Muscle of leg (tissue), 11 donors: ENCODE data around the gene CRAMP1. TPM values are rescaled to one million over a fixed set of nuclear protein-coding genes. Genes with fewer than 3 reads are reported as not detected.
"Not testable (repeated sequence)": the region's sequence is repeated elsewhere in the genome, so short reads cannot be mapped to it uniquely, and the experiment has no call there.

Experiments
- DNase-seq: peaks from one replicate; pipeline ENCODE4 v3.0.0; 2013
- H3K27ac ChIP-seq: one replicate; pipeline ENCODE4 v1.5.1; 2013; ENCODE audit warnings: mild to moderate bottlenecking, low read length, control low read depth
- H3K27me3 ChIP-seq: one replicate; pipeline ENCODE4 v1.6.1; 2013; ENCODE audit warnings: low read length; ENCODE audit not compliant: control insufficient read depth, insufficient read depth
- H3K36me3 ChIP-seq: one replicate; pipeline ENCODE4 v1.6.1; 2013; ENCODE audit warnings: low read length; ENCODE audit not compliant: control insufficient read depth, insufficient read depth
- H3K4me1 ChIP-seq: one replicate; pipeline ENCODE4 v1.6.1; 2013; ENCODE audit warnings: low read length; ENCODE audit not compliant: control insufficient read depth, insufficient read depth
- H3K4me3 ChIP-seq: one replicate; pipeline ENCODE4 v1.5.1; 2013; ENCODE audit warnings: low read length, control low read depth
- H3K9me3 ChIP-seq: replicated peaks from 2 replicates; pipeline ENCODE4 v1.6.1; 2013; ENCODE audit warnings: low read depth, low read length; ENCODE audit not compliant: control insufficient read depth
- WGBS: methylation state at CpG from one replicate; pipeline ENCODE4 v1.1.5; 2013; ENCODE audit warnings: missing lambda C conversion rate; ENCODE audit not compliant: insufficient coverage; 5-methylcytosine and 5-hydroxymethylcytosine counted together
- polyA plus RNA-seq, 8 donors: library from polyadenylated mRNA; unstranded; fragments of 120-200 nt; gene quantifications; one replicate each; pipeline versions ENCODE4 v1.2.1 to v1.2.3, GENCODE V29; 2013; ENCODE audit warnings: inconsistent platforms in 1 of 8, low replicate concordance in 1 of 8; ENCODE audit not compliant: insufficient read length in 8 of 8, insufficient read depth in 1 of 8
- total RNA-seq: library from RNA; stranded (reverse); fragments of 120-200 nt; gene quantifications from one replicate; pipeline ENCODE4 v1.2.4, GENCODE V29; 2013

CRAMP1 gene
- total and polyA plus RNA-seq, 9 donors, result 7.2 to 19.1 (median 14.0) TPM

DNA sequence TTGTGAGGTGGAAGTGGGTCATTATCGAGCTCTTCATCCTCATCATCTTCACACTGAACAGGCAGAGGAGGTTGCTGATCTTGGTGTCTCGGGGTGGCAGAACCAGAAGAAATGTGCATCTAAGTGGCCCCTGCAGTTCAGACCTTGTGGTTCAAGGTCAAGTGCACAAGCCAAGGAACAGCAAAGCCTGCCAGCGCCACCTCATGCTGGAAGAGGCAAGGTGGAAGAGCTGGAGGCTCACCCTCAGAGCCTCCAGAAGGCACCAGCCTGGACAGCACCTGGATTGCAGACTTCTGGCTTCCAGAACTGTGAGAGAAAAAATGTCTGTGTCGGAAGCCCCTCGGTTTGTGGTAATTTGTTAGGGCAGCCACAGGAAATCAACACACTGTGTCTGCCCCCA, 32.9 kb upstream of the CRAMP1 start:
- no peaks in the 10 kb centered on the region for H3K9me3 ChIP-seq
- 83% methylated on average over 4 of the region's 5 CpGs for WGBS
- no peak overlapping the region for H3K4me3 ChIP-seq
- H3K27me3 ChIP-seq, result no peaks in the 10 kb centered on the region
- H3K4me1 ChIP-seq, result no peaks in the 10 kb centered on the region
- peaks cover 39% of the 10 kb centered on the region for H3K36me3 ChIP-seq
- no peak for DNase-seq
- H3K27ac ChIP-seq, result no peak overlapping the region

DNA sequence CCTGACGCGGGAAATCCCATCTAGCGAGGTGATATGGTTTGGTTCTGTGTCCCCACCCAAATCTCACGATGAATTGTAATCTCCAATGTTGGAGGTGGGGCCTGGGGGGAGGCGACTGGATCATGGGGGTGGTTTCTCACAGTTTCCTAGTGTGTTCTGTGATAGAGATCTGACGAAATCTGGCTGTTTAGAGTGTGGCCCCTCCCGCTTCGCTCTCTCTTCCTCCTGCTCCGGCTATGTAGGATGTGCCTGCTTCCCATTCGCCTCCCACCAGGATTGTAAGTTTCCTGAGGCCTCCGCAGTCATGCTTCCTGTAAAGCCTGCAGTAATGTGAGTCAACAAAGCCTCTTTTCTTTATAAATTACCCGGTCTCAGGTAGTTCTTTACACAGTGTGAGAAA, 31.9 kb upstream of the CRAMP1 start:
- Histone ChIP-seq H3K4me3 (no peak overlapping the region), H3K27me3 (no peaks in the 10 kb centered on the region), H3K27ac (no peak overlapping the region), H3K36me3 (peaks cover 45% of the 10 kb centered on the region), H3K9me3 (no peaks in the 10 kb centered on the region), H3K4me1 (no peaks in the 10 kb centered on the region)
- 66% methylated on average over 5 of the region's 12 CpGs for WGBS
- no peak for DNase-seq

DNA sequence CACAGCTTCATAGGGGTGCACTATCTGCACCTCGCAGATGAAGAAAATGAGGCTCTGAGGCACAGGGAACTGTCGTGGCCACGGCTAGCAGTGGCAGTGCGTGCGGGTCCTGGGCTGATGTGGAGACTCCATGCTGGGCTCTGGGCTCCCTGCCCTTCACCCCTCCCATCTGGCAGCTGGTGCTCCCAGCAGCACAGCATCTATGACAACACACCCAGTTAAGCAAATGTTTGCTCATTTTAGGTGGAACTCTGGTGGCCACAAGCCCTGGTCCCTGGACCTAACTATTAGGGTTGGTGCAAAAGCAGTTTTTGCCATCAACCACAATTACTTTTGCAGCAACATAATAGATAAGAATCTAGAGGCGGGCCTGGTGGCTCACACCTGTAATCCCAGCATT, 31.2 kb upstream of the CRAMP1 start:
- no peak for DNase-seq
- Histone ChIP-seq H3K27ac (no peak overlapping the region), H3K27me3 (no peaks in the 10 kb centered on the region), H3K4me1 (no peaks in the 10 kb centered on the region), H3K36me3 (peaks cover 47% of the 10 kb centered on the region), H3K9me3 (no peaks in the 10 kb centered on the region), H3K4me3 (no peak overlapping the region)
- 90% methylated on average over 1 of the region's 6 CpGs for WGBS

DNA sequence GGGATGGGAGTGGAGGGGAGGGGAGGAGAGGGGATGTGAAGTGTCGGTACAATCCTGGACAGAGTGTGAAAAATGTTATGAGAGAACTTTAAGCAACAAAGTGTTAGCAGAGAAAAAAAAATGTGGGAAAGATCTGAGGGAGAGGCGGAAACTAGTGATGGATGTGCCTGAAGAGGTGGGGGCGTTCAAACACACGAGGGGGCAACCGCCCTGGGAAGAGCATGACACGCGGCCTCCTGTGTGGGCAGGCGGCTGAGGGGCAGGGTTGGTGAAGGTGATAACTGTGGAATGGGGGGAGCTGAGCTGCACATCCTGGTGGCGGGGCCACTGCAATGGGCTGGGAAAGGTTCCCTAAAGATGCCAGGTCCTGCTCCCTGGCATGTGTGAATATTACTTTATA, 30.4 kb upstream of the CRAMP1 start:
- no peak for DNase-seq
- WGBS, result 85% methylated on average over 9 of the region's 9 CpGs
- Histone ChIP-seq H3K4me3 (no peak overlapping the region), H3K36me3 (peaks cover 51% of the 10 kb centered on the region), H3K27ac (no peak overlapping the region), H3K9me3 (no peaks in the 10 kb centered on the region), H3K4me1 (no peaks in the 10 kb centered on the region), H3K27me3 (no peaks in the 10 kb centered on the region)

DNA sequence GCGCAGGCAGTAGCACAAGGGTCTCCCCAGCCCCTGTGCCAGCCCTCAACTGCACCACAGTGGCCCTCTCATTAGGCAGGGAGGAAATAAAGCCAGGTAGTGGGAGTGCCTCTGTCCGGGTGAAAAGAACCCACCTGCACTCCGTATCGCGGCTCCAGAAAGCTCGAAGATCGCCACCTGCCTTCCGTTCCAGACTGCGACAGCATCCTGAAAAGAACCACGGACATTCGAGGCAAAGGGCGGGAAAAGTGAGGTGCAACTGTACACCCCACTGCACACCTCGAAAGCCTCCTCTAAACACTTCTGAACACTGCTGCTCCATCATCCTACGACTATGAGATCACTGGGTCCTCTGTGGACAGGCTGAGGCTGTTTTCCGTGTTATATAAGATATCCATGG, 29.0 kb upstream of the CRAMP1 start:
- Histone ChIP-seq H3K27me3 (no peaks in the 10 kb centered on the region), H3K36me3 (peaks cover 52% of the 10 kb centered on the region), H3K27ac (no peak overlapping the region), H3K9me3 (no peaks in the 10 kb centered on the region), H3K4me1 (no peaks in the 10 kb centered on the region), H3K4me3 (no peak overlapping the region)
- 77% methylated on average over 11 of the region's 15 CpGs for WGBS
- DNase-seq, result no peak

DNA sequence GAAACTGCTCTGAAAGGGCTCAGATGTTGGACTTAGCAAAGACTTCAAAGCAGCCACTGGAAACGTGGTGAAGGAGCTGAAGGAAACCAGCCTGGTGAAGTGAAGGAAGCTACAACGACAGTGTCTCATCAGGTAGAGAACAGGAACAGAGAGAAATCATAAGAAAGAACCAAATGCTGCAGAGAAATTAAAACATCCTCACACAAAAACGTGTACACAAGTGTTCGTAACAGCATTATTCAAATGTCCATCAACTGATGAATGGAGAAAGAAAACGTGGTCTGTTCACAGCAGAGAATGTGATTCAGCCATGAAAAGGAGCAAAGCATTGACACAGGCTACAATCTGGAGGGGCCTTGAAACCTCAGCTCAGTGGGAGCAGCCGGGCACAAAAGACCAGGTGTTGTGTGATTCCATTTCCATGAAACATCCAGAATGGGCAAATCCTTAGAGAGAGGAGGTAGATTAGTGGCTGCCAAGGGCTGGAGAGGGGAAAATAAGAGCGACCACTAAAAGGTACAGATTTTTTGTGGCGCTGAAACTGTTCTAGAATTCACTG, 27.2 kb upstream of the CRAMP1 start:
- H3K4me3 ChIP-seq, result no peak overlapping the region
- peaks cover 58% of the 10 kb centered on the region for H3K36me3 ChIP-seq
- H3K27me3 ChIP-seq, result no peaks in the 10 kb centered on the region
- no peaks in the 10 kb centered on the region for H3K4me1 ChIP-seq
- DNase-seq, result no peak
- 57% methylated on average over 3 of the region's 8 CpGs for WGBS
- no peaks in the 10 kb centered on the region for H3K9me3 ChIP-seq
- H3K27ac ChIP-seq, result no peak overlapping the region

DNA sequence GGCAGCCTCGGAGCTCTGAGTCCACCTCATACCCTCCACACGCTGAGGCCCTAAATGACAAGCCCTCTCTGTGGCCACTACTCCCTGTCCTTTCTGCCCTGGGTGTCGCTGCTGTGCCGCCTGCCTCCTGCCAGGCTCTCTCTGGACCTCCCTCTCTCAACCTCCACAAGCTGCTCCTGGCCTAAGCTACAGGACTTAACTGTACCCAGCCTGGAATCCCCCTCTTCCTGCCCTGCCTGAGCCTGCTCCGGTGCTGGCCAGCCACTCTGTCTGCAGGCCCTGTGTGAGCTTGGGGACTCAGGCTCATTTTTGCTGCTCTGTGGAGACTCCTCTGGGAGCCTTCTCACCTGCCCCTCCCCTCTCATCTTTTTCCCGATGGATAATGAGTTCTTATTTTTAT, 21.8 kb upstream of the CRAMP1 start:
- no peaks in the 10 kb centered on the region for H3K9me3 ChIP-seq
- H3K27me3 ChIP-seq, result no peaks in the 10 kb centered on the region
- no peak overlapping the region for H3K4me3 ChIP-seq
- no peaks in the 10 kb centered on the region for H3K4me1 ChIP-seq
- no peak overlapping the region for H3K27ac ChIP-seq
- WGBS, result 82% methylated on average over 5 of the region's 6 CpGs
- peaks cover 26% of the 10 kb centered on the region for H3K36me3 ChIP-seq
- DNase-seq, result no peak

DNA sequence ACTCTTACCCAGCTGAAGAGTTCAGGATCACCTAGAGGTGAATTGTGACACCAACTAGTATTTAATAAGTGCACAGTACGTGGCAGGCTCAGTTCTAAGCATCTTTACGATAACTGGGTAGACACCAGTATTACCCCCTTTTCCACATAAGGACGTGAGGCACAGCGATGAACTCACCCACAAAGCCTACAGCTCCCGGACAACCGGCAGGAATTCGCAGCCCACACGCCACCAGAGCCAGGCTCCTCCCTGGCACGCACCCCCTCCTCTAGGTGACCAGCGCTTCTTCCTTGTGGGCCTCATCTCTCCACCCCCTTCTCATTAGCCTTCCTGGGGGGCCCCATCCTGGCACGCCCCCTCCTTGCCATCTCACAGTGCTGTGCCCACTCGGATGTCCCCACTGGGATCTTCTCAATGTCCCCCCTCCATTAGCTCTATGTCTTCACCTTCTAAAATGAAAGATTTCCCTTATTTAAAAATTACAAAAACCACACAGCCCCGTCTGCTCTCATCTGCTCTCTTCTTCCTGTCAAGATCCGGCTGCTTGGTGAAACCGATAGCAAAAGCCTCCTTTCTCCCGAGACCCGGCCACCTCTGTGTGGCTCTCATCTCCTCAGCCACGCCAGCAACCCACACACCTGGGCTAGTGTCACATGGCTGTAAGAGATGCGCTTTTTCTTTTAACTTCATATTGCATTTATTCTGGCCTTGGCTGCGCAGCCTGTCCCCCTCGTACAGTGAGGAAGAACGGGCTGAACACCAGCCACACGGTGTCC, 21.0 kb upstream of the CRAMP1 start:
- H3K36me3 ChIP-seq, result peaks cover 23% of the 10 kb centered on the region
- H3K27me3 ChIP-seq, result no peaks in the 10 kb centered on the region
- no peaks in the 10 kb centered on the region for H3K9me3 ChIP-seq
- no peak for DNase-seq
- no peak overlapping the region for H3K27ac ChIP-seq
- WGBS, result 94% methylated on average over 23 of the region's 23 CpGs
- H3K4me3 ChIP-seq, result no peak overlapping the region
- no peaks in the 10 kb centered on the region for H3K4me1 ChIP-seq

DNA sequence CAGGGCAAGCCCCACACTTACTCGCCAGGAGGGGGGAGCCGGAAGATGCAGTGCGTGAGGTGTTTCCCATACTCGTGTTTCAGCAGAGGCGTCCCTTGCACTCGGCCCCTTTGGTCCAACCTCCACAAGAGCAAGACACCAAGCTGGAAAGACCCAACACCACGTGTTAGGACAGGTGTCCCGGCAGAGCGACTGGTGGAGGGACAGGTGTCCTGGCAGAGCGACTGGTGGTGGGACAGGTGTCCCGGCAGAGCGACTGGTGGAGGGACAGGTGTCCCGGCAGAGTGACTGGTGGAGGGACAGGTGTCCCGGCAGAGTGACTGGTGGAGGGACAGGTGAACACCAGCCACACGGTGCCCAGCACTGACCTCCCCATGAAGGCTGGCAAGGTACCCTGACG, 19.7 kb upstream of the CRAMP1 start:
- H3K9me3 ChIP-seq, result no peaks in the 10 kb centered on the region
- no peak overlapping the region for H3K27ac ChIP-seq
- H3K36me3 ChIP-seq, result peaks cover 18% of the 10 kb centered on the region
- DNase-seq, result no peak
- no peaks in the 10 kb centered on the region for H3K27me3 ChIP-seq
- no peak overlapping the region for H3K4me3 ChIP-seq
- no peaks in the 10 kb centered on the region for H3K4me1 ChIP-seq
- 93% methylated on average over 10 of the region's 16 CpGs for WGBS

DNA sequence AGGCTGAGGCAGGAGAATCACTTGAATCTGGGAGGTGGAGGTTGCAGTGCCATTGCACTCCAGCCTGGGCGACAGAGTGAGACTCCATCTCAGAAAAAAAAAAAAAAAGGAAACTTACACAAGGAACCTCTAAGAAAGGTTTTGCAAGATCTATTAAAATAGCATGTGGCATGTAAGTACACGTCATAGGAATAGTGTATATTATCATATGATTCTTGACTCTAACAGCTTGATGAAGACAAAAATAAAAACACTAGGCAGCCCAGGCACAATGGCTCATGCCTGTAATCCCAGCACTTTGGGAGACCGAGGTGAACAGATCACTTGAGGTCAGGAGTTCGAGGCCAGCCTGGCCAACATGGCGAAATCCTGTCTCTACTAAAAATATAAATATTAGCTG, 16.6 kb upstream of the CRAMP1 start:
- H3K9me3 ChIP-seq, H3K27me3 ChIP-seq, DNase-seq, H3K27ac ChIP-seq, H3K36me3 ChIP-seq, H3K4me3 ChIP-seq, H3K4me1 ChIP-seq: not testable (repeated sequence)
- WGBS, result no CpG with 5 or more reads among the region's 5 CpGs
